Measurements from ENCODE around the gene SMC1B. TPM values are rescaled to one million over a fixed set of nuclear protein-coding genes. Genes with fewer than 3 reads are reported as not detected.
"Not testable (repeated sequence)": the region's sequence is repeated elsewhere in the genome, so short reads cannot be mapped to it uniquely, and the experiment has no call there.

The SMC1B gene
- polyA plus RNA-seq, 1 donor from 2014 or later: not detected

DNA sequence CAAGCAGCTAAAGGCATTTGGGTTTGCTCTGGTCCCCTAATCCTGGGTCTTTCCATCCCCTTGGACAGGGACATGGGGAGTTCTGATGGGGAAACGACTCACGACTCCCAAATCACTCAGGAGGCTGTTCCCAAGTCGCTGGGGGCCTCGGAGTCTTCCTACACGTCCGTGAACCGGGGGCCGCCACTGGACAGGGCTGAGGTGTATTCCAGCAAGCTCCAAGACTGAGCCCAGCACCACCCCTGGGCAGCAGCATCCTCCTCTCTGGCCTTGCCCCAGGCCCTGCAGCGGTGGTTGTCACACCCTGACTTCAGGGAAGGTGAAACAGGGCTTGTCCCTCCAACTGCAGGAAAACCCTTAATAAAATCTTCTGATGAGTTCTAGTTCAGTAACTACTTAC is 117.9 kb downstream of the SMC1B start:
- Histone ChIP-seq H4K20me1 (ENCODE audit: insufficient read depth) (no peaks in the 10 kb centered on the region), H3K27me3 (ENCODE audit: insufficient read depth, low read depth, low read length) (no peaks in the 10 kb centered on the region), H3K79me2 (replicated peaks; ENCODE audit: insufficient read depth, low read length) (no peaks in the 10 kb centered on the region), H3F3A (ENCODE audit: insufficient read depth, low read length, poor library complexity, severe bottlenecking) (no peaks in the 10 kb centered on the region), H3K4me2 (ENCODE audit: low read length) (no peak overlapping the region), H3K9ac (ENCODE audit: low read length) (no peak overlapping the region), H3K36me3 (ENCODE audit: insufficient read depth, low read length) (no peaks in the 10 kb centered on the region), H3K27ac (ENCODE audit: low read length) (no peak overlapping the region), H3K4me3 (ENCODE audit: low read length) (no peak overlapping the region), H3K9me2 (ENCODE audit: insufficient read depth, low read length) (no peaks in the 10 kb centered on the region), H3K9me3 (ENCODE audit: low read length) (no peaks in the 10 kb centered on the region), H2AFZ (ENCODE audit: low read depth, low read length) (no peak overlapping the region)
- TF ChIP-seq EP300 (conservative IDR thresholded peaks at IDR 0.05; ENCODE audit: poor library complexity, severe bottlenecking) (no peak), TAF1 (IDR thresholded peaks at IDR 0.05; ENCODE audit: low read depth) (no peak), EZH2 (IDR thresholded peaks at IDR 0.05; ENCODE audit: borderline replicate concordance, insufficient read depth, low read length, poor library complexity, severe bottlenecking) (no peak), RAD21 (conservative IDR thresholded peaks at IDR 0.05) (no peak), MXI1 (conservative IDR thresholded peaks at IDR 0.05; ENCODE audit: poor library complexity, severe bottlenecking) (no peak), SMC3 (conservative IDR thresholded peaks at IDR 0.05; ENCODE audit: poor library complexity) (no peak), POLR2AphosphoS5 (IDR thresholded peaks at IDR 0.05) (no peak)
- TF ChIP-seq, protein P1, sequence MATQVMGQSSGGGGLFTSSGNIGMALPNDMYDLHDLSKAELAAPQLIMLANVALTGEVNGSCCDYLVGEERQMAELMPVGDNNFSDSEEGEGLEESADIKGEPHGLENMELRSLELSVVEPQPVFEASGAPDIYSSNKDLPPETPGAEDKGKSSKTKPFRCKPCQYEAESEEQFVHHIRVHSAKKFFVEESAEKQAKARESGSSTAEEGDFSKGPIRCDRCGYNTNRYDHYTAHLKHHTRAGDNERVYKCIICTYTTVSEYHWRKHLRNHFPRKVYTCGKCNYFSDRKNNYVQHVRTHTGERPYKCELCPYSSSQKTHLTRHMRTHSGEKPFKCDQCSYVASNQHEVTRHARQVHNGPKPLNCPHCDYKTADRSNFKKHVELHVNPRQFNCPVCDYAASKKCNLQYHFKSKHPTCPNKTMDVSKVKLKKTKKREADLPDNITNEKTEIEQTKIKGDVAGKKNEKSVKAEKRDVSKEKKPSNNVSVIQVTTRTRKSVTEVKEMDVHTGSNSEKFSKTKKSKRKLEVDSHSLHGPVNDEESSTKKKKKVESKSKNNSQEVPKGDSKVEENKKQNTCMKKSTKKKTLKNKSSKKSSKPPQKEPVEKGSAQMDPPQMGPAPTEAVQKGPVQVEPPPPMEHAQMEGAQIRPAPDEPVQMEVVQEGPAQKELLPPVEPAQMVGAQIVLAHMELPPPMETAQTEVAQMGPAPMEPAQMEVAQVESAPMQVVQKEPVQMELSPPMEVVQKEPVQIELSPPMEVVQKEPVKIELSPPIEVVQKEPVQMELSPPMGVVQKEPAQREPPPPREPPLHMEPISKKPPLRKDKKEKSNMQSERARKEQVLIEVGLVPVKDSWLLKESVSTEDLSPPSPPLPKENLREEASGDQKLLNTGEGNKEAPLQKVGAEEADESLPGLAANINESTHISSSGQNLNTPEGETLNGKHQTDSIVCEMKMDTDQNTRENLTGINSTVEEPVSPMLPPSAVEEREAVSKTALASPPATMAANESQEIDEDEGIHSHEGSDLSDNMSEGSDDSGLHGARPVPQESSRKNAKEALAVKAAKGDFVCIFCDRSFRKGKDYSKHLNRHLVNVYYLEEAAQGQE (IDR thresholded peaks at IDR 0.05; ENCODE audit: borderline replicate concordance): no peak
- TF ChIP-seq, protein P2, sequence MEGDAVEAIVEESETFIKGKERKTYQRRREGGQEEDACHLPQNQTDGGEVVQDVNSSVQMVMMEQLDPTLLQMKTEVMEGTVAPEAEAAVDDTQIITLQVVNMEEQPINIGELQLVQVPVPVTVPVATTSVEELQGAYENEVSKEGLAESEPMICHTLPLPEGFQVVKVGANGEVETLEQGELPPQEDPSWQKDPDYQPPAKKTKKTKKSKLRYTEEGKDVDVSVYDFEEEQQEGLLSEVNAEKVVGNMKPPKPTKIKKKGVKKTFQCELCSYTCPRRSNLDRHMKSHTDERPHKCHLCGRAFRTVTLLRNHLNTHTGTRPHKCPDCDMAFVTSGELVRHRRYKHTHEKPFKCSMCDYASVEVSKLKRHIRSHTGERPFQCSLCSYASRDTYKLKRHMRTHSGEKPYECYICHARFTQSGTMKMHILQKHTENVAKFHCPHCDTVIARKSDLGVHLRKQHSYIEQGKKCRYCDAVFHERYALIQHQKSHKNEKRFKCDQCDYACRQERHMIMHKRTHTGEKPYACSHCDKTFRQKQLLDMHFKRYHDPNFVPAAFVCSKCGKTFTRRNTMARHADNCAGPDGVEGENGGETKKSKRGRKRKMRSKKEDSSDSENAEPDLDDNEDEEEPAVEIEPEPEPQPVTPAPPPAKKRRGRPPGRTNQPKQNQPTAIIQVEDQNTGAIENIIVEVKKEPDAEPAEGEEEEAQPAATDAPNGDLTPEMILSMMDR (IDR thresholded peaks at IDR 0.05; ENCODE audit: poor library complexity, severe bottlenecking): no peak

DNA sequence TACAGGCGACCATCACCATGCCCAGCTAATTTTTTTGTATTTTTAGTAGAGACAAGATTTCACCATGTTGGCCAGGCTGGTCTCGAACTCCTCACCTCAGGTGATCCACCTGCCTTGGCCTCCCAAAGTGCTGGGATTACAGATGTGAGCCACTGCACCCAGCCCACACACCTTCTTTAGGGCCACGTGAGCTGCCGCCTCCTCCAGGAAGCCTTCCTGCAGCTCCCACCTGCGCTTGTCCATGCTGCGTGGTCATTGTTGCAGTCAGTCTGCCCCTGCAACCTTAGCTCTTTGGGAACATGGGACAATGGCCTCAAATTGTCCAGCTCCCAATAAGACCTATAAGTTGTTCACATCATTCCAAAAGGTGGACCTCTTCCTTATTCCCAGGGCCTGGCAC is 118.4 kb downstream of the SMC1B start:
- H3K79me2 ChIP-seq (replicated peaks; ENCODE audit: insufficient read depth, low read length); H3K9me3 ChIP-seq (ENCODE audit: low read length); H3K27ac ChIP-seq (ENCODE audit: low read length); H2AFZ ChIP-seq (ENCODE audit: low read depth, low read length); H3K4me3 ChIP-seq (ENCODE audit: low read length); H3F3A ChIP-seq (ENCODE audit: insufficient read depth, low read length, poor library complexity, severe bottlenecking); H3K4me2 ChIP-seq (ENCODE audit: low read length); H3K9me2 ChIP-seq (ENCODE audit: insufficient read depth, low read length); H4K20me1 ChIP-seq (ENCODE audit: insufficient read depth); H3K9ac ChIP-seq (ENCODE audit: low read length); H3K27me3 ChIP-seq (ENCODE audit: insufficient read depth, low read depth, low read length); H3K36me3 ChIP-seq (ENCODE audit: insufficient read depth, low read length): not testable (repeated sequence)

Other genes with a start within 250 kb of the SMC1B start
- 33.0 and 38.7 TPM in 2 replicates for gene NUP50, start 249.7 kb downstream of the SMC1B start, polyA plus RNA-seq
- 83.5 and 129 TPM in 2 replicates for gene KIAA0930, start 172.7 kb downstream of the SMC1B start, polyA plus RNA-seq
- gene UPK3A, start 128.7 kb downstream of the SMC1B start, polyA plus RNA-seq: not detected in 2 replicates
- gene FAM118A, start 103.7 kb downstream of the SMC1B start, polyA plus RNA-seq: 8.6 and 9.6 TPM in 2 replicates
- gene RIBC2, start 94 bp upstream of the SMC1B start, polyA plus RNA-seq: not detected in 2 replicates
- gene FBLN1, start 89.3 kb upstream of the SMC1B start, polyA plus RNA-seq: 3.4 and 5.8 TPM in 2 replicates